GM12878 (cell line): Measurements from ENCODE around the gene PRDM8. TPM values are rescaled to one million over a fixed set of nuclear protein-coding genes. Genes with fewer than 3 reads are reported as not detected.
A peak's percentile ranks its signal among the peaks of the same experiment; 100 is the strongest.

Source experiments
- ATAC-seq: fragments of 200-7000 bp; cut with Tn5 transposase; 3 replicates; pipeline ENCODE4 v1.9.1; 2020; ENCODE audit warnings: mild to moderate bottlenecking, moderate library complexity
- BruUV-seq: library from RNA; stranded (reverse); fragments of 400-500 nt; replicated peaks from 2 replicates; lab custom pipeline; 2021; lab: Mats Ljungman, UMichigan
- CTCF ChIA-PET: fragments of 300-600 bp; sonication (Branson Sonifier 250); formaldehyde crosslinking; extraction: SDS; loops from one replicate; lab custom pipeline; 2021; ENCODE audit warnings: inconsistent platforms; lab: Yijun Ruan, JAX
- POLR2A ChIA-PET: fragments of 350-600 bp; formaldehyde crosslinking; extraction: SDS; loops from one replicate; lab custom pipeline; 2021; ENCODE audit warnings: inconsistent platforms; lab: Charles Lee
- RAD21 ChIA-PET: fragments of 300-600 bp; sonication (Branson Sonifier 250); formaldehyde crosslinking; loops from one replicate; lab custom pipeline; 2023; ENCODE audit warnings: antibody characterized with exemption; ENCODE audit not compliant: unreplicated experiment; lab: Charles Lee
- SMC1A ChIA-PET: fragments of 300-600 bp; sonication (Branson Sonifier 250); formaldehyde crosslinking; loops from one replicate; lab custom pipeline; 2023; ENCODE audit not compliant: unreplicated experiment, uncharacterized antibody; lab: Charles Lee
- DNase-seq: peaks from one replicate; pipeline ENCODE4 v3.0.0-alpha.2; 2011; ENCODE audit warnings: low read depth, low spot score
- FAIRE-seq: peaks from 3 replicates; lab custom pipeline; 2011; peaks lifted over from hg19 to GRCh38; lab: Jason Lieb, UNC
- H2AFZ ChIP-seq: 2 replicates; pipeline ENCODE4 v1.6.0; 2011; ENCODE audit warnings: low read depth, low read length, control low read depth; ENCODE audit not compliant: control insufficient read depth
- H3K27ac ChIP-seq: 2 replicates; pipeline ENCODE4 v1.5.1; 2011; ENCODE audit warnings: control low read depth; ENCODE audit not compliant: control insufficient read depth, insufficient read depth
- H3K27me3 ChIP-seq, 2 experiments: replicated peaks in 1 of 2; 2 replicates each; pipeline versions ENCODE4 v1.6.0 to v1.6.1; 2011; ENCODE audit warnings: low read length in 1 of 2; ENCODE audit not compliant: control insufficient read depth in 2 of 2, insufficient read depth in 2 of 2
- H3K36me3 ChIP-seq, 2 experiments: 2 replicates each; pipeline ENCODE4 v1.5.1; 2011; ENCODE audit warnings: low read length in 1 of 2; ENCODE audit not compliant: control insufficient read depth in 2 of 2, insufficient read depth in 2 of 2
- H3K4me1 ChIP-seq: 2 replicates; pipeline ENCODE4 v1.6.1; 2011; ENCODE audit warnings: mild to moderate bottlenecking, low read length, moderate library complexity, mixed read lengths; ENCODE audit not compliant: control insufficient read depth, insufficient read depth
- H3K4me2 ChIP-seq: 2 replicates; pipeline ENCODE4 v1.6.0; 2011; ENCODE audit warnings: control low read depth; ENCODE audit not compliant: control insufficient read depth, insufficient read depth
- H3K4me3 ChIP-seq: fragments of 200-600 bp; sonication (generic); 2 replicates; pipeline ENCODE4 v1.5.1; 2016
- H3K79me2 ChIP-seq: 2 replicates; pipeline ENCODE4 v1.6.0; 2011; ENCODE audit warnings: low read length; ENCODE audit not compliant: control insufficient read depth, insufficient read depth
- H3K9ac ChIP-seq: 2 replicates; pipeline ENCODE4 v1.8.0; 2011; ENCODE audit warnings: low read length, control low read depth, mixed read lengths; ENCODE audit not compliant: control insufficient read depth, insufficient read depth
- H3K9me3 ChIP-seq: replicated peaks from 3 replicates; pipeline ENCODE4 v1.5.1; 2011; ENCODE audit warnings: mild to moderate bottlenecking, low read length; ENCODE audit not compliant: control insufficient read depth, insufficient read depth
- H4K20me1 ChIP-seq: 2 replicates; pipeline ENCODE4 v1.6.0; 2011; ENCODE audit not compliant: control insufficient read depth, insufficient read depth
- BACH1 ChIP-seq: fragments of 450-650 bp; IDR thresholded peaks from 2 replicates; pipeline ENCODE4 v1.6.1; 2017; ENCODE audit warnings: mild to moderate bottlenecking, borderline replicate concordance
- BHLHE40 ChIP-seq, 2 experiments: fragments of 450-650 bp in 1 of 2; IDR thresholded peaks; 2 replicates each; pipeline ENCODE4 v1.6.1; 2011 to 2017; ENCODE audit warnings: low read depth in 2 of 2, borderline replicate concordance in 1 of 2, improper control_type of control experiment in 1 of 2, low read length in 1 of 2, mild to moderate bottlenecking in 1 of 2
- DPF2 ChIP-seq: fragments of 450-650 bp; IDR thresholded peaks from 2 replicates; pipeline ENCODE4 v1.6.1; 2017; ENCODE audit warnings: mild to moderate bottlenecking
- ESRRA ChIP-seq: IDR thresholded peaks from 2 replicates; pipeline ENCODE4 v1.6.1; 2012; ENCODE audit warnings: mild to moderate bottlenecking, low read length, improper control_type of control experiment
- ETV6 ChIP-seq, 2 experiments: fragments of 450-650 bp in 1 of 2; IDR thresholded peaks in 1 of 2; conservative IDR thresholded peaks in 1 of 2; 2 replicates each; pipeline ENCODE4 v1.6.1; 2014; ENCODE audit warnings: antibody characterized with exemption in 1 of 2, borderline replicate concordance in 1 of 2, low read depth in 1 of 2, mild to moderate bottlenecking in 1 of 2, moderate library complexity in 1 of 2
- HDGF ChIP-seq: fragments of 450-650 bp; IDR thresholded peaks from 2 replicates; pipeline ENCODE4 v1.6.1; 2016; ENCODE audit warnings: antibody characterized with exemption
- IKZF1 ChIP-seq: fragments of 450-650 bp; conservative IDR thresholded peaks from 2 replicates; pipeline ENCODE4 v1.6.1; 2017; ENCODE audit warnings: antibody characterized with exemption, mild to moderate bottlenecking
- KAT2A ChIP-seq: conservative IDR thresholded peaks from 2 replicates; pipeline ENCODE4 v1.6.1; 2011; ENCODE audit warnings: low read depth, low read length; ENCODE audit not compliant: control insufficient read depth
- LARP7 ChIP-seq: fragments of 450-650 bp; IDR thresholded peaks from 2 replicates; pipeline ENCODE4 v1.6.1; 2017; ENCODE audit warnings: mild to moderate bottlenecking
- NR2C1 ChIP-seq: fragments of 450-650 bp; IDR thresholded peaks from 2 replicates; pipeline ENCODE4 v1.6.1; 2017; ENCODE audit warnings: antibody characterized with exemption, mild to moderate bottlenecking, moderate library complexity
- NR2F1 ChIP-seq: fragments of 450-650 bp; conservative IDR thresholded peaks from 2 replicates; pipeline ENCODE4 v1.6.1; 2017; ENCODE audit warnings: mild to moderate bottlenecking
- POLR2A ChIP-seq: IDR thresholded peaks from 2 replicates; pipeline ENCODE4 v1.6.1; 2011; ENCODE audit warnings: low read depth, mild to moderate bottlenecking, low read length
- POLR2AphosphoS2 ChIP-seq: IDR thresholded peaks from 2 replicates; pipeline ENCODE4 v1.6.1; 2011; ENCODE audit warnings: low read depth, mild to moderate bottlenecking, low read length, improper control_type of control experiment, moderate library complexity
- SUZ12 ChIP-seq: fragments of 200-600 bp; sonication (generic); IDR thresholded peaks from one replicate; pipeline ENCODE4 v1.6.1; 2018; ENCODE audit warnings: antibody characterized with exemption, mild to moderate bottlenecking; ENCODE audit not compliant: unreplicated experiment
- WGBS: methylation state at CpG from one replicate; pipeline ENCODE4 v1.1.6; 2016; ENCODE audit warnings: low lambda C conversion rate; ENCODE audit not compliant: insufficient replicate concordance, insufficient coverage; ENCODE audit errors: missing lambda C conversion rate; 5-methylcytosine and 5-hydroxymethylcytosine counted together
- in situ Hi-C: fragments of 300-500 bp; cut with MboI; formaldehyde crosslinking; loops from 9 replicates; pipeline ENCODE4 v1.14.3; 2018; ENCODE audit warnings: mixed read lengths
- intact Hi-C: fragments of 100-400 bp; cut with micrococcal nuclease; formaldehyde crosslinking; loops from one replicate; pipeline ENCODE4 v1.14.2; 2022; ENCODE audit not compliant: unreplicated experiment
- polyA plus RNA-seq, 11 experiments: library from polyadenylated mRNA; depleted of rRNA in 4 of 11; unstranded in 6 of 11; stranded (reverse) in 5 of 11; fragments of >200 nt; fragmentation: Nextera tagmentation in 4 of 11; fragmentation: Illumina TruSeq in 1 of 11; extraction: Ambion mirVana in 4 of 11; extraction: Trizol in 1 of 11; gene quantifications; 1 replicate in 1 of 11; 2 replicates in 10 of 11; pipeline versions ENCODE4 v1.2.1 to v1.2.3, GENCODE V29; 2011 to 2016; ENCODE audit warnings: inconsistent platforms in 2 of 11, missing spikeins in 2 of 11, low read depth in 1 of 11
- total RNA-seq, 4 experiments: library from RNA; depleted of rRNA in 3 of 4; stranded (reverse); fragments of >200 nt in 3 of 4; fragmentation: Illumina TruSeq in 1 of 4; extraction: Trizol in 1 of 4; gene quantifications; 2 replicates each; pipeline versions ENCODE4 v1.2.1 to v1.2.3, GENCODE V29; 2013 to 2021

PRDM8 gene
- total and polyA plus RNA-seq, 10 of the 15 experiments (the other 5 are each of a cell fraction or from before 2014, with no cell fraction given), result 0.09 to 1.6 (median 0.40) TPM

- ChIA-PET POLR2A (no interaction called here), RAD21 (interaction anchor here (0.6 to 2.2 kb wide), 11 partner anchors 13 to 167 kb away, joined by 3 to 8 read pairs (median 4); partner anchors contain the start of gene CFAP299), CTCF (interaction anchor here (0.7 to 2.3 kb wide), 19 partner anchors 8 to 1250 kb away, joined by 3 to 16 read pairs (median 4); no protein-coding TSS in a partner anchor), SMC1A (interaction anchor here (0.6 to 1.6 kb wide), 6 partner anchors 9 to 46 kb away, joined by 3 to 4 read pairs (median 3); no protein-coding TSS in a partner anchor)
- in situ Hi-C loops (no loop called here), intact Hi-C loops (loop anchor here (5.0 kb wide), 2 partner anchors 76 to 849 kb away; no protein-coding TSS in a partner anchor)
- H3K9ac ChIP-seq, result no peak overlapping the region; the same call in 1 of the 2 replicates
- H3K27ac ChIP-seq, result no peak overlapping the region
- H3K27me3 ChIP-seq, result peaks cover 0 to 10% of the 10 kb centered on the region in 2 experiments; a peak in 3 of 4 replicates
- no peaks in the 10 kb centered on the region; the same call in 2 of the 3 replicates for H3K9me3 ChIP-seq
- no peak for FAIRE-seq
- peak overlapping the region; percentile 92 for H3K4me2 ChIP-seq
- BruUV-seq, result no TSS peak
- 0 out of 2 replicates have a peak, but pooled peaks cover 3% of the 10 kb centered on the region for H3K4me1 ChIP-seq
- no peaks in the 10 kb centered on the region for H4K20me1 ChIP-seq
- no peaks in the 10 kb centered on the region for H3K36me3 ChIP-seq
- 2% methylated on average over 74 of the region's 88 CpGs for WGBS
- no peak for DNase-seq
- peak overlapping the region; percentile 76 for H2AFZ ChIP-seq
- no peaks in the 10 kb centered on the region for H3K79me2 ChIP-seq
- ATAC-seq, result peak; percentile 67
- H3K4me3 ChIP-seq, result peak overlapping the region; percentile 71
- TF ChIP-seq KAT2A (no peak), ETV6 (conservative IDR thresholded peaks at IDR 0.05 in 1 of 2, IDR thresholded peaks at IDR 0.05 in 1 of 2; ENCODE audit: borderline replicate concordance in 1 of 2, low read depth in 1 of 2) (no peak), DPF2 (no peak), LARP7 (peak; percentile 22; the same call in 1 of the 2 replicates), HDGF (no peak), IKZF1 (peak; percentile 69), NR2F1 (peak; percentile 69), POLR2AphosphoS2 (no peak), ESRRA (no peak), NR2C1 (peak; percentile 74), SUZ12 (peak; percentile 97), BACH1 (peak; percentile 8; the same call in 1 of the 2 replicates), POLR2A (peak; percentile 46; the same call in 1 of the 2 replicates), BHLHE40 (IDR thresholded peaks at IDR 0.05; ENCODE audit: borderline replicate concordance in 1 of 2, low read depth in 2 of 2, low read length in 1 of 2) (0 out of 4 replicates have a peak, but pooled peaks of 1 of the 2 experiments have one; percentile 13)
These were observed 5.6 kb downstream of the PRDM8 start for GRCh38 chr4:80202741-80203553.
